ENCODE results near the gene TM4SF18. TPM values are rescaled to one million over a fixed set of nuclear protein-coding genes. Genes with fewer than 3 reads are reported as not detected.

Gene TM4SF18
- total RNA-seq, 1 donor from 2014 or later, result not detected

DNA sequence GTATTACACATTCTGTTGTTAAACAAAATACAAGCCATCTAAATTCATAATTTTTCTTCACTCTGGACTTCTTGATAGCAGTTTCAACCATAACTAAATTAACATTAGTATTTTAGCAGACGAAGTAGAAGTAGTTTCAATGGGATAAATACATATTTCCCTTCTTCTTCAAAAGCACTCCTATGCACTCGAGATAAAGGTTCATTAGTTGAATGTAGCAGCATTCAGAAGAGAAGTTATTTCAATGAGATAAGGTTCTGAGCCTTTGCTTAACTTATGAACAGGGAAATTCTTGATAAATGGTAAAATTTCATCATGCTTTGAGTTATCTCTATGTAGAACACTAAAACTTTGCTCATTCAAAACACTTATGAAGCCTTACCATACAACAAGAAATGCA is 11.8 kb downstream of the TM4SF18 start:
- TF ChIP-seq, protein P1, sequence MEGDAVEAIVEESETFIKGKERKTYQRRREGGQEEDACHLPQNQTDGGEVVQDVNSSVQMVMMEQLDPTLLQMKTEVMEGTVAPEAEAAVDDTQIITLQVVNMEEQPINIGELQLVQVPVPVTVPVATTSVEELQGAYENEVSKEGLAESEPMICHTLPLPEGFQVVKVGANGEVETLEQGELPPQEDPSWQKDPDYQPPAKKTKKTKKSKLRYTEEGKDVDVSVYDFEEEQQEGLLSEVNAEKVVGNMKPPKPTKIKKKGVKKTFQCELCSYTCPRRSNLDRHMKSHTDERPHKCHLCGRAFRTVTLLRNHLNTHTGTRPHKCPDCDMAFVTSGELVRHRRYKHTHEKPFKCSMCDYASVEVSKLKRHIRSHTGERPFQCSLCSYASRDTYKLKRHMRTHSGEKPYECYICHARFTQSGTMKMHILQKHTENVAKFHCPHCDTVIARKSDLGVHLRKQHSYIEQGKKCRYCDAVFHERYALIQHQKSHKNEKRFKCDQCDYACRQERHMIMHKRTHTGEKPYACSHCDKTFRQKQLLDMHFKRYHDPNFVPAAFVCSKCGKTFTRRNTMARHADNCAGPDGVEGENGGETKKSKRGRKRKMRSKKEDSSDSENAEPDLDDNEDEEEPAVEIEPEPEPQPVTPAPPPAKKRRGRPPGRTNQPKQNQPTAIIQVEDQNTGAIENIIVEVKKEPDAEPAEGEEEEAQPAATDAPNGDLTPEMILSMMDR (IDR thresholded peaks at IDR 0.05; ENCODE audit: unreplicated experiment), result no peak
- peaks cover 9% of the 10 kb centered on the region for H3K4me1 Mint-ChIP-seq (ENCODE audit: low read depth)
- H3K4me3 Mint-ChIP-seq (ENCODE audit: low read depth), result no peak overlapping the region
- H3K36me3 Mint-ChIP-seq (ENCODE audit: insufficient read depth), result no peaks in the 10 kb centered on the region
- H3K9me3 Mint-ChIP-seq (ENCODE audit: low read depth), result no peaks in the 10 kb centered on the region
- no peaks in the 10 kb centered on the region for H3K27me3 Mint-ChIP-seq
- DNase-seq (ENCODE audit: low spot score, unreplicated experiment), result no peak
- H3K27ac Mint-ChIP-seq, result no peak overlapping the region

DNA sequence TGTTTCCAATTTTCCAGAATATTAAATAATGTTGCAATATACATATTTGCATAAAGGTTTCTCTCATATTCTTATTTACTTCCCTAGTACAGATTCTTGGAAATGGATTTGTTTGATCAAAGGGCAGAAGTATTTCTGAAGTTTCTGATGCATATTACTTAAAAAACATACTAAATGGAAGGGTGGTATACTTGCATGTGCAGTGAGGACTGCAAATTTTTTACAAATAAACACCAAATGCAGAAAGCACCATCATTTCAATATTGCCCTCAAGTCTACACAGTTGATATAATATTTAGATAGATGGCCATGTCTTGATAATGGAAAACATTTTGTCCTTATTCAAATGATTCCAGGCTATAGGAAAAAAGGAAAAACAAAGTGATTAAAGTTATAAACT is 12.3 kb downstream of the TM4SF18 start:
- no peak for DNase-seq (ENCODE audit: low spot score, unreplicated experiment)
- H3K27me3 Mint-ChIP-seq, result no peaks in the 10 kb centered on the region
- peaks cover 14% of the 10 kb centered on the region for H3K4me1 Mint-ChIP-seq (ENCODE audit: low read depth)
- H3K27ac Mint-ChIP-seq, result no peak overlapping the region
- H3K4me3 Mint-ChIP-seq (ENCODE audit: low read depth), result no peak overlapping the region
- TF ChIP-seq, protein P1 (IDR thresholded peaks at IDR 0.05; ENCODE audit: unreplicated experiment), result no peak
- H3K36me3 Mint-ChIP-seq (ENCODE audit: insufficient read depth), result no peaks in the 10 kb centered on the region
- no peaks in the 10 kb centered on the region for H3K9me3 Mint-ChIP-seq (ENCODE audit: low read depth)

DNA sequence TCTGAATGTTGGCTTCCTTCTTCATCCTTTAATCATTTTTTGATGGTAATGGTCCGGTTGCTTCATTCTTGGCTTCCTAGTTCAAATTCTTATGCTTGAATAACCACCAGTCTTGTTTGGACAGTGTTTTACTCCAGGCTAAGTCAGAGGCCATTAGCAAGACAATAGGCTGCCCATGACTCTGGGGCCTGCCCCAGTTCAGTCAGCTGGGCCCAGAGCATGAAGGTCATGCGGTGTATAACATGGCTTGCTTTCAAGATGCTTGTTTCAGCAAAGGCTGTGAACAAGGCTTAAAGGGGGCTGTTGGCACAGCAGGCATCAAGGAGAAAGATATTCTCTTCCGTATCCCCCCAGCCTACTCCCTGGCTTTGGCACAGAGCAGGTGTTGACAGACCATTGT is 13.7 kb downstream of the TM4SF18 start:
- Mint-ChIP-seq H3K27ac (no peak overlapping the region), H3K27me3 (no peaks in the 10 kb centered on the region), H3K4me1 (ENCODE audit: low read depth) (peaks cover 27% of the 10 kb centered on the region), H3K36me3 (ENCODE audit: insufficient read depth) (no peaks in the 10 kb centered on the region), H3K4me3 (ENCODE audit: low read depth) (no peak overlapping the region), H3K9me3 (ENCODE audit: low read depth) (no peaks in the 10 kb centered on the region)
- TF ChIP-seq, protein P1 (IDR thresholded peaks at IDR 0.05; ENCODE audit: unreplicated experiment), result no peak
- DNase-seq (ENCODE audit: low spot score, unreplicated experiment), result no peak

DNA sequence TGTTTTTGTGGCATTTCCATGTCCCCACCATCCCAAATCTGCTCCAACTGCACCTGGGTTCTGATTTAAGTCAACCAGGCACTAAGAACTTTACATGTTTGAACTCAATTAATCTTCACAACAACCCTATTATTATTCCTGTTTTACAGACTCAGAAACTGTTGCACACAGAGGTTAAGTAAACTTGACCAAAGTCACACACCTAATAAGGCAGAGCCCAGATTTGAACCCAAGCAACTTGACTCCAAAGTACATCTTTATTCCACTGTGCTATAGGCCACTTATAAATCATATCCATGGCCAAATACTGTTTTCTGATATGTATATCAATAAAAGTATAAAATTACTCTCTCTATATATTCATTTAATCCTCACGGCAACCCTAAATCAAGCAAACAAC is 16.4 kb downstream of the TM4SF18 start:
- TF ChIP-seq, protein P1 (IDR thresholded peaks at IDR 0.05; ENCODE audit: unreplicated experiment), result no peak
- Mint-ChIP-seq H3K27ac (peak overlapping the region; percentile 85), H3K27me3 (no peaks in the 10 kb centered on the region), H3K9me3 (ENCODE audit: low read depth) (peaks cover 13% of the 10 kb centered on the region), H3K4me1 (ENCODE audit: low read depth) (peaks cover 41% of the 10 kb centered on the region), H3K4me3 (ENCODE audit: low read depth) (no peak overlapping the region), H3K36me3 (ENCODE audit: insufficient read depth) (peaks cover 5% of the 10 kb centered on the region)
- DNase-seq (ENCODE audit: low spot score, unreplicated experiment), result no peak

DNA sequence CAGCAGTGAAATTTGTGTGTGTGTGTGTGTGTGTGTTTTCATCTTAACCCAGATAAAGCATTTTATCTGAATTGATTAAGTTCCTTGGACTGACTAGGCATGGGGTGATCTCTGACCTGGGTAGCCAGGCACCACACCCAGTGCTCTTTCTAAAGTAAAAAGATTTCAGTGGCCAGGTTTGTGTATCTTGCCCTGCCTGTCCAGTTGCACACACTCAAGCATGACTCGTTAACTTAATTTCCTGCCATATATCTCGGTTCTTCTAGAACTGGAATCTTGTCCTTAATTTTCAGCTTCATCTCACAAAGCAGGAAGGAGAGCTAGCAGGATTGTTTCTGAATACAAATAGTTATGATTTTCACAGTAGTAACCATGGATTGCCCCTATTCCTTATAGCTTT is 17.0 kb downstream of the TM4SF18 start:
- peaks cover 6% of the 10 kb centered on the region for H3K36me3 Mint-ChIP-seq (ENCODE audit: insufficient read depth)
- H3K4me1 Mint-ChIP-seq (ENCODE audit: low read depth), result peaks cover 41% of the 10 kb centered on the region
- TF ChIP-seq, protein P1 (IDR thresholded peaks at IDR 0.05; ENCODE audit: unreplicated experiment), result no peak

More for the DNA sequence above, 17.0 kb downstream of the TM4SF18 start:
- peaks cover 15% of the 10 kb centered on the region for H3K9me3 Mint-ChIP-seq (ENCODE audit: low read depth)
- DNase-seq (ENCODE audit: low spot score, unreplicated experiment), result no peak
- H3K4me3 Mint-ChIP-seq (ENCODE audit: low read depth), result no peak overlapping the region
- no peaks in the 10 kb centered on the region for H3K27me3 Mint-ChIP-seq
- peak overlapping the region; percentile 85 for H3K27ac Mint-ChIP-seq

Measured in progenitor cell of endocrine pancreas (in vitro differentiated cells).